SK-N-MC (cell line): ENCODE data around the gene ADA.

Experiments
- EZH2 ChIP-seq: fragments of 200-600 bp; sonication (generic); IDR thresholded peaks from one replicate; pipeline ENCODE4 v1.6.1; 2017; ENCODE audit warnings: antibody characterized with exemption
- FOXP2 ChIP-seq: optimal IDR thresholded peaks from 2 replicates; pipeline ENCODE3; 2011; ENCODE audit warnings: mild to moderate bottlenecking, moderate library complexity; ENCODE audit not compliant: insufficient read depth; ENCODE audit errors: extremely low read length, control extremely low read depth
- POLR2AphosphoS5 ChIP-seq: IDR thresholded peaks from 2 replicates; pipeline ENCODE4 v1.6.1; 2012; ENCODE audit warnings: mild to moderate bottlenecking, low read depth, low read length, borderline replicate concordance

- no peak for TF ChIP-seq POLR2AphosphoS5
- no peak for TF ChIP-seq EZH2
- TF ChIP-seq FOXP2: no peak
Measured at GRCh38 chr20:44656448-44656847, 4.9 kb upstream of the ADA start.
